ENCODE data around the gene HOXA7. TPM values are rescaled to one million over a fixed set of nuclear protein-coding genes. Genes with fewer than 3 reads are reported as not detected.

The HOXA7 gene
- total RNA-seq, 2 donors from 2014 or later: 21.9 to 24.4 TPM

DNA sequence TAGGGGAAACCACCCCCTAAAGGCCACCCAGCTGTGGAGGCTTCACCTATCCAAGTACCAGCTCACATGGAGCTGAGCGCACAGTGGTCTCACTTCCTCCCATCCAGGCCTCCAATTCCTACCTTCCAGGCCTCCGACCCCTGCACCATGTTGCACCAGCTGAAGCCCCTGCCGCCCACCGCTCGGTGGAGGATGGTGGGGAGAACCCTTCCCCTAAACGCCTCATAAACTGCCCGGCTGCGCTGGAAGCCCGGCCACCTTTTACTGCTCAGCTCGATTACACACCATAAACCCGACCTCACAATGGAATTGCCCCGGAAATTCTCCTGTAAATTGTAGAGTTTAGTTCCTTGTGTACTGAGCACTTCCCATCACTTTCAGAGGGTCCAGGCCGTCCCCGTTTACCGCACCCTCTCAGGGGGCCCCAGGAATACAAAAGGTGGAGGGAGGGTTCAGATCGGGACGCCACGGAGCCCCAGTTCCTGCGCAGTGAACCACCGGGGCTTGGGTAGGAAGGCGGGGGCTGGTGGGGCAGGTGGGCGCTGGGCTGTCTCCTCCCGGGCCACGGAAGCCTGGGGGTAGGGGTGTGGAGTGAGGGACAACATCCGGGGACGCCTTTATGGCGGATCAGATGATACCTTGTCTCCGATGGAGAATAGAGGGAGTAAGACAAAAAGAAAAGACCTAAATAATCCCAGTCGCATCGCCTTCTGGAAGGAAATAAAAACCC lies 1.4 kb upstream of the HOXA7 start:
- Histone ChIP-seq H3K9ac (ENCODE audit: low read depth in 2 of 2, low read length in 2 of 2) (peak overlapping the region; percentile 80 to 100), H3K27me3 (peaks cover 4% of the 10 kb centered on the region), H3K4me1 (peaks cover 16% of the 10 kb centered on the region), H3K27ac (peak overlapping the region; percentile 94), H3K36me3 (no peaks in the 10 kb centered on the region), H3K9me3 (no peaks in the 10 kb centered on the region), H3K4me3 (peak overlapping the region; percentile 49)
- TF ChIP-seq, protein P1, sequence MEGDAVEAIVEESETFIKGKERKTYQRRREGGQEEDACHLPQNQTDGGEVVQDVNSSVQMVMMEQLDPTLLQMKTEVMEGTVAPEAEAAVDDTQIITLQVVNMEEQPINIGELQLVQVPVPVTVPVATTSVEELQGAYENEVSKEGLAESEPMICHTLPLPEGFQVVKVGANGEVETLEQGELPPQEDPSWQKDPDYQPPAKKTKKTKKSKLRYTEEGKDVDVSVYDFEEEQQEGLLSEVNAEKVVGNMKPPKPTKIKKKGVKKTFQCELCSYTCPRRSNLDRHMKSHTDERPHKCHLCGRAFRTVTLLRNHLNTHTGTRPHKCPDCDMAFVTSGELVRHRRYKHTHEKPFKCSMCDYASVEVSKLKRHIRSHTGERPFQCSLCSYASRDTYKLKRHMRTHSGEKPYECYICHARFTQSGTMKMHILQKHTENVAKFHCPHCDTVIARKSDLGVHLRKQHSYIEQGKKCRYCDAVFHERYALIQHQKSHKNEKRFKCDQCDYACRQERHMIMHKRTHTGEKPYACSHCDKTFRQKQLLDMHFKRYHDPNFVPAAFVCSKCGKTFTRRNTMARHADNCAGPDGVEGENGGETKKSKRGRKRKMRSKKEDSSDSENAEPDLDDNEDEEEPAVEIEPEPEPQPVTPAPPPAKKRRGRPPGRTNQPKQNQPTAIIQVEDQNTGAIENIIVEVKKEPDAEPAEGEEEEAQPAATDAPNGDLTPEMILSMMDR (IDR thresholded peaks at IDR 0.05): no peak
- no peak for DNase-seq
- intact Hi-C loops (cut with DNase I): no loop called here

DNA sequence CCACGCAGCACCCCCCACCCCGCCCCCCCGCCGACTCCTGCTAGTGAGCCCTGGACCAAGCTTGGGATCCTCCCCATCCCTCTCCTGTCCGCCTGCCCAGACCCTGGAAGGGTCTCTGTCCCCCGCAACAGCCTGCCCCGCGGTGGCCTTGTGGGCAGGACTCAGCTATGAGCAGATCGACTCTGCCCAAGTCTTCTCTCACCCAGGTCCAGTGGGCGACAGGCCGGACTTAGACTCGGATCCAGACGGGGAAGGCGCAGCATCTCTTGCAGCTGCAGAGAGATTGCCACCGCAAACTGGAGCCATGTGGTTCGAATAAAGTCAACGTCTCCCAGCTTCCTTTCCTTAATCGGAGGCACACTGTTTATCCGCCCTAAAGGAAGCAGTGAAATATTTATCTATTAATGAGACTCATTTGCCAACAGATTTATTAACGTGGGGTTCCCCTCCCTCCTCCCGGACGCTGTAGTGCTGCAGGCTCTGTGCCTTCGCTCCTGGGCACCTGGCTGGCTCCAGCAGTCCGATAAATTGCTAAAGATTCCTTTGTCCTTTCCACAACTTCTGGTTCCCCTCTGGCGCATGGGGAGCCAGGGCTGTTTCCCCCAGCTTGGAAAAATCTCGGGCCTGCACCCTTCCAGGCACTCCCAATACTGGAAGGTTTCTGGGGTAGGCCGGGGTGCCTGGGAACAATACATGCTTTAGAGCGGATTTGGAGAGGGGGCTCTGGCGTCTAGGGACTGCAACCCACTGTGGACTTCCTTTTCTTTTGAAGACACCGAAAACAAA lies 634 bp upstream of the HOXA7 start:
- intact Hi-C loops (cut with DNase I): no loop called here
- TF ChIP-seq, protein P1 (IDR thresholded peaks at IDR 0.05): no peak
- Histone ChIP-seq H3K27me3 (peaks cover 4% of the 10 kb centered on the region), H3K9ac (ENCODE audit: low read depth in 2 of 2, low read length in 2 of 2) (peak overlapping the region; percentile 80 to 100), H3K27ac (peak overlapping the region; percentile 94), H3K36me3 (no peaks in the 10 kb centered on the region), H3K9me3 (no peaks in the 10 kb centered on the region), H3K4me1 (peaks cover 16% of the 10 kb centered on the region), H3K4me3 (peak overlapping the region; percentile 49)
- DNase-seq: no peak

- no peaks in the 10 kb centered on the region for H3K9me3 ChIP-seq
- intact Hi-C loops (cut with DNase I): no loop called here
- H3K27ac ChIP-seq: peak overlapping the region; percentile 94
- peak overlapping the region; percentile 49 for H3K4me3 ChIP-seq
- H3K4me1 ChIP-seq: peaks cover 16% of the 10 kb centered on the region
- peaks cover 4% of the 10 kb centered on the region for H3K27me3 ChIP-seq
- TF ChIP-seq, protein P1 (IDR thresholded peaks at IDR 0.05): no peak
- DNase-seq: peak; percentile 70
- H3K9ac ChIP-seq (ENCODE audit: low read depth in 2 of 2, low read length in 2 of 2): peak overlapping the region; percentile 80 to 100
- no peaks in the 10 kb centered on the region for H3K36me3 ChIP-seq
Observed at GRCh38 chr7:27155816-27156507, 513 bp downstream of the HOXA7 start.

DNA sequence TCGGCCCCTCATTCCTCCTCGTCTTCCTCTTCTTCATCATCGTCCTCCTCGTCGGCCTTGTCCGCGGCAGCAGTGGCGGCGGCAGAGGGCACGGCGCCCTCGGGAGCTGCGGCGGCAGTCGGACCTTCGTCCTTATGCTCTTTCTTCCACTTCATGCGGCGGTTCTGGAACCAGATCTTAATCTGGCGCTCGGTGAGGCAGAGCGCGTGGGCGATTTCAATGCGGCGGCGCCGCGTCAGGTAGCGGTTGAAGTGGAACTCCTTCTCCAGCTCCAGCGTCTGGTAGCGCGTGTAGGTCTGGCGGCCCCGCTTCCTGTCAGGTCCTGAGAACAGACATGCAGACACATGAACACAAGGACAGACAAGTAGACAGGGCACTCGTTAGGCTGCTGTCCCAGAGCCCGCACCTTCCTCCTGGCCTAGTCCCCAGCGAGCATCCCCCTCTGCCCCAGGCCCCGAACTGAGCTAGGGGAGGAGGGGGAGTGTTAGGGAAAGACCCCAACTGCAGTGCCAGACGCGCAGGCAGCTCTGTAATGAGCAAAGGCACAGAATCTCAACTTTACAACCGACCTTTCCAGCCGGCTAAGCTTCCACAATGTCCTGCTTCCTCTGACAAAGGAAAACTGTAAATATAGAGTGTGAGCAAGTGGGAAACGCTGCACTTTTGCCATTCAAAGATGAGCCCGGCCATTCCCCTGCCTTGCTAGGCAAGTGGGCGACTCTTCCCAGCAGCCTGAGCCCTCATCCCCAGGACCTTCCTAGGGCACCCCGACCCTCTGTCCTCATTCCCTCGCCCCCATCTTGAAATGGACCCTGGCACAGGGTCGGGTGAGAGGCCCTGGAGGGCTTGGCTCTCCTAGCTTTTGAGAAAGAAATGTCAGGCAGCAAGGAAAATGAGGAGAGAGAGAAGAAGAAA lies 1.3 kb downstream of the HOXA7 start:
- H3K4me1 ChIP-seq: peaks cover 16% of the 10 kb centered on the region
- peak overlapping the region; percentile 49 for H3K4me3 ChIP-seq
- peak overlapping the region; percentile 94 for H3K27ac ChIP-seq
- no peaks in the 10 kb centered on the region for H3K9me3 ChIP-seq
- intact Hi-C loops (cut with DNase I): no loop called here
- peak; percentile 60 for DNase-seq
- peak overlapping the region; percentile 80 to 100 for H3K9ac ChIP-seq (ENCODE audit: low read depth in 2 of 2, low read length in 2 of 2)
- TF ChIP-seq, protein P1 (IDR thresholded peaks at IDR 0.05): no peak
- no peaks in the 10 kb centered on the region for H3K36me3 ChIP-seq
- peaks cover 4% of the 10 kb centered on the region for H3K27me3 ChIP-seq

Measured in colonic mucosa (tissue), 4 donors.